GM12878 (cell line): ENCODE data around the gene RAD23B. TPM values are rescaled to one million over a fixed set of nuclear protein-coding genes. Genes with fewer than 3 reads are reported as not detected.

ENCODE experiments used
- ATAC-seq: fragments of 200-7000 bp; cut with Tn5 transposase; 3 replicates; pipeline ENCODE4 v1.9.1; 2020; ENCODE audit warnings: mild to moderate bottlenecking, moderate library complexity
- BruUV-seq: library from RNA; stranded (reverse); fragments of 400-500 nt; replicated peaks from 2 replicates; lab custom pipeline; 2021; lab: Mats Ljungman, UMichigan
- CTCF ChIA-PET: fragments of 300-600 bp; sonication (Branson Sonifier 250); formaldehyde crosslinking; extraction: SDS; loops from one replicate; lab custom pipeline; 2021; ENCODE audit warnings: inconsistent platforms; lab: Yijun Ruan, JAX
- POLR2A ChIA-PET: fragments of 350-600 bp; formaldehyde crosslinking; extraction: SDS; loops from one replicate; lab custom pipeline; 2021; ENCODE audit warnings: inconsistent platforms; lab: Charles Lee
- RAD21 ChIA-PET: fragments of 300-600 bp; sonication (Branson Sonifier 250); formaldehyde crosslinking; loops from one replicate; lab custom pipeline; 2023; ENCODE audit warnings: antibody characterized with exemption; ENCODE audit not compliant: unreplicated experiment; lab: Charles Lee
- SMC1A ChIA-PET: fragments of 300-600 bp; sonication (Branson Sonifier 250); formaldehyde crosslinking; loops from one replicate; lab custom pipeline; 2023; ENCODE audit not compliant: unreplicated experiment, uncharacterized antibody; lab: Charles Lee
- DNase-seq: peaks from one replicate; pipeline ENCODE4 v3.0.0-alpha.2; 2011; ENCODE audit warnings: low read depth, low spot score
- FAIRE-seq: peaks from 3 replicates; lab custom pipeline; 2011; peaks lifted over from hg19 to GRCh38; lab: Jason Lieb, UNC
- H2AFZ ChIP-seq: 2 replicates; pipeline ENCODE4 v1.6.0; 2011; ENCODE audit warnings: low read depth, low read length, control low read depth; ENCODE audit not compliant: control insufficient read depth
- H3K27ac ChIP-seq: 2 replicates; pipeline ENCODE4 v1.5.1; 2011; ENCODE audit warnings: control low read depth; ENCODE audit not compliant: control insufficient read depth, insufficient read depth
- H3K27me3 ChIP-seq, 2 experiments: replicated peaks in 1 of 2; 2 replicates each; pipeline versions ENCODE4 v1.6.0 to v1.6.1; 2011; ENCODE audit warnings: low read length in 1 of 2; ENCODE audit not compliant: control insufficient read depth in 2 of 2, insufficient read depth in 2 of 2
- H3K36me3 ChIP-seq, 2 experiments: 2 replicates each; pipeline ENCODE4 v1.5.1; 2011; ENCODE audit warnings: low read length in 1 of 2; ENCODE audit not compliant: control insufficient read depth in 2 of 2, insufficient read depth in 2 of 2
- H3K4me1 ChIP-seq: 2 replicates; pipeline ENCODE4 v1.6.1; 2011; ENCODE audit warnings: mild to moderate bottlenecking, low read length, moderate library complexity, mixed read lengths; ENCODE audit not compliant: control insufficient read depth, insufficient read depth
- H3K4me2 ChIP-seq: 2 replicates; pipeline ENCODE4 v1.6.0; 2011; ENCODE audit warnings: control low read depth; ENCODE audit not compliant: control insufficient read depth, insufficient read depth
- H3K4me3 ChIP-seq: fragments of 200-600 bp; sonication (generic); 2 replicates; pipeline ENCODE4 v1.5.1; 2016
- H3K79me2 ChIP-seq: 2 replicates; pipeline ENCODE4 v1.6.0; 2011; ENCODE audit warnings: low read length; ENCODE audit not compliant: control insufficient read depth, insufficient read depth
- H3K9ac ChIP-seq: 2 replicates; pipeline ENCODE4 v1.8.0; 2011; ENCODE audit warnings: low read length, control low read depth, mixed read lengths; ENCODE audit not compliant: control insufficient read depth, insufficient read depth
- H3K9me3 ChIP-seq: replicated peaks from 3 replicates; pipeline ENCODE4 v1.5.1; 2011; ENCODE audit warnings: mild to moderate bottlenecking, low read length; ENCODE audit not compliant: control insufficient read depth, insufficient read depth
- H4K20me1 ChIP-seq: 2 replicates; pipeline ENCODE4 v1.6.0; 2011; ENCODE audit not compliant: control insufficient read depth, insufficient read depth
- CHD1 ChIP-seq: IDR thresholded peaks from 2 replicates; pipeline ENCODE4 v1.6.1; 2012; ENCODE audit warnings: low read depth, low read length, improper control_type of control experiment
- ESRRA ChIP-seq: IDR thresholded peaks from 2 replicates; pipeline ENCODE4 v1.6.1; 2012; ENCODE audit warnings: mild to moderate bottlenecking, low read length, improper control_type of control experiment
- MYC ChIP-seq: IDR thresholded peaks from 2 replicates; pipeline ENCODE4 v1.6.1; 2011; ENCODE audit warnings: mild to moderate bottlenecking, low read length, moderate library complexity, inconsistent platforms; ENCODE audit not compliant: insufficient read depth, insufficient replicate concordance, insufficient read length, severe bottlenecking
- NFXL1 ChIP-seq: fragments of 450-650 bp; IDR thresholded peaks from 2 replicates; pipeline ENCODE4 v1.6.1; 2017; ENCODE audit warnings: antibody characterized with exemption, mild to moderate bottlenecking, borderline replicate concordance
- NFYA ChIP-seq: IDR thresholded peaks from 2 replicates; pipeline ENCODE4 v1.6.1; 2011; ENCODE audit warnings: low read depth, mild to moderate bottlenecking, low read length, improper control_type of control experiment, borderline replicate concordance
- POU2F2 ChIP-seq: IDR thresholded peaks from 3 replicates; pipeline ENCODE4 v1.6.1; 2011; ENCODE audit warnings: low read depth, mild to moderate bottlenecking, low read length, borderline replicate concordance
- RFX5 ChIP-seq: IDR thresholded peaks from 2 replicates; pipeline ENCODE4 v1.6.1; 2011; ENCODE audit warnings: low read depth, low read length, improper control_type of control experiment
- RUNX3 ChIP-seq: IDR thresholded peaks from 2 replicates; pipeline ENCODE4 v1.6.1; 2012; ENCODE audit warnings: low read length, inconsistent platforms
- SIN3A ChIP-seq: IDR thresholded peaks from 2 replicates; pipeline ENCODE4 v1.6.1; 2012; ENCODE audit warnings: low read depth, low read length, improper control_type of control experiment
- SMAD5 ChIP-seq: IDR thresholded peaks from 2 replicates; pipeline ENCODE4 v1.6.1; 2016; ENCODE audit warnings: antibody characterized with exemption, low read depth
- ZNF384 ChIP-seq: IDR thresholded peaks from 2 replicates; pipeline ENCODE4 v1.6.1; 2012; ENCODE audit warnings: low read depth, mild to moderate bottlenecking, low read length, improper control_type of control experiment, borderline replicate concordance
- ZZZ3 ChIP-seq: IDR thresholded peaks from 2 replicates; pipeline ENCODE4 v1.6.1; 2011; ENCODE audit warnings: low read depth; ENCODE audit not compliant: control insufficient read depth, insufficient read length
- WGBS: methylation state at CpG from one replicate; pipeline ENCODE4 v1.1.6; 2016; ENCODE audit warnings: low lambda C conversion rate; ENCODE audit not compliant: insufficient replicate concordance, insufficient coverage; ENCODE audit errors: missing lambda C conversion rate; 5-methylcytosine and 5-hydroxymethylcytosine counted together
- in situ Hi-C: fragments of 300-500 bp; cut with MboI; formaldehyde crosslinking; loops from 9 replicates; pipeline ENCODE4 v1.14.3; 2018; ENCODE audit warnings: mixed read lengths
- intact Hi-C: fragments of 100-400 bp; cut with micrococcal nuclease; formaldehyde crosslinking; loops from one replicate; pipeline ENCODE4 v1.14.2; 2022; ENCODE audit not compliant: unreplicated experiment
- polyA plus RNA-seq, 11 experiments: library from polyadenylated mRNA; depleted of rRNA in 4 of 11; unstranded in 6 of 11; stranded (reverse) in 5 of 11; fragments of >200 nt; fragmentation: Nextera tagmentation in 4 of 11; fragmentation: Illumina TruSeq in 1 of 11; extraction: Ambion mirVana in 4 of 11; extraction: Trizol in 1 of 11; gene quantifications; 1 replicate in 1 of 11; 2 replicates in 10 of 11; pipeline versions ENCODE4 v1.2.1 to v1.2.3, GENCODE V29; 2011 to 2016; ENCODE audit warnings: inconsistent platforms in 2 of 11, missing spikeins in 2 of 11, low read depth in 1 of 11
- total RNA-seq, 4 experiments: library from RNA; depleted of rRNA in 3 of 4; stranded (reverse); fragments of >200 nt in 3 of 4; fragmentation: Illumina TruSeq in 1 of 4; extraction: Trizol in 1 of 4; gene quantifications; 2 replicates each; pipeline versions ENCODE4 v1.2.1 to v1.2.3, GENCODE V29; 2013 to 2021
- TF ChIP-seq, protein P1 (sequence below): IDR thresholded peaks from 2 replicates; pipeline ENCODE4 v1.6.1; 2011; ENCODE audit warnings: borderline replicate concordance, low read depth, mild to moderate bottlenecking, moderate library complexity, mixed read lengths, low read length; ENCODE audit not compliant: insufficient read depth; ENCODE audit errors: extremely low read length
- TF ChIP-seq, protein P2 (sequence below): IDR thresholded peaks from 2 replicates; pipeline ENCODE4 v1.6.1; 2011; ENCODE audit warnings: borderline replicate concordance, low read depth, mild to moderate bottlenecking, moderate library complexity, low read length; ENCODE audit not compliant: insufficient read depth, poor library complexity, severe bottlenecking
- TF ChIP-seq, protein P3 (sequence below): fragments of 450-650 bp; IDR thresholded peaks from 2 replicates; pipeline ENCODE4 v1.6.1; 2017; ENCODE audit warnings: mild to moderate bottlenecking, moderate library complexity

The RAD23B gene
- total and polyA plus RNA-seq, 10 of the 15 experiments (the other 5 are each of a cell fraction or from before 2014, with no cell fraction given) = 10.3 to 256 (median 54.6) TPM

DNA sequence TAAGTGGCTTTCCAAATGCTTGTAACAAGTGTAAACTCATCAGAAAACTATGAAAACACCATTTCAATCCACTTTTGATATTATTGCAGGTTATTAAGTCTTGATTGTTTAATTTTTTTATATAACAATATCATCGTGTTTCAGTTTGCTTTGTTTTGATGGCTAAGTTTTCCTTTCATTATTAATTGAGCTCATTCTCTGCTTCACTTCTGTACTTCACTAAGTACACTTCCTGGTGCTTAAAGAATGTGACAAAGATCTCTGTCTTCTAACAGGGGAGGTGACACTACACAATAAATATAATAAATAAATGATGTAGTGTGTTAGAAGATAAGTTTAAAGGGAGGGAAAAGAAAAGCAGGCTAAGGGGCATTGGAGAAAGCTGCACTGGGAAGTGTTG is 13.0 kb upstream of the RAD23B start:
- Histone ChIP-seq H3K79me2 (no peaks in the 10 kb centered on the region), H3K36me3 (no peaks in the 10 kb centered on the region), H3K4me3 (no peak overlapping the region), H3K4me1 (no peaks in the 10 kb centered on the region; the same call in 1 of the 2 replicates), H3K9me3 (no peaks in the 10 kb centered on the region; the same call in 2 of the 3 replicates), H4K20me1 (no peaks in the 10 kb centered on the region), H3K4me2 (no peak overlapping the region), H3K27ac (no peak overlapping the region), H3K9ac (no peak overlapping the region), H2AFZ (peak overlapping the region; percentile 44; the same call in 1 of the 2 replicates), H3K27me3 (no peaks in the 10 kb centered on the region)
- ChIA-PET POLR2A (interaction anchor here (0.7 to 2.8 kb wide), 10 partner anchors 9 to 44 kb away, joined by 3 to 36 read pairs (median 6); partner anchors contain the start of gene RAD23B), RAD21 (interaction anchor here (0.9 to 2.9 kb wide), 17 partner anchors 9 to 290 kb away, joined by 3 to 53 read pairs (median 5); partner anchors contain the start of gene RAD23B), CTCF (interaction anchor here (1.1 to 3.0 kb wide), 8 partner anchors 8 to 133 kb away, joined by 3 to 21 read pairs (median 6); no protein-coding TSS in a partner anchor), SMC1A (interaction anchor here (0.6 to 3.3 kb wide), 21 partner anchors 9 to 810 kb away, joined by 3 to 64 read pairs (median 5); partner anchors contain the start of gene RAD23B)
- DNase-seq (no peak), FAIRE-seq (no peak), ATAC-seq (peak; percentile 35; the same call in 1 of the 3 replicates)
- in situ Hi-C loops (no loop called here), intact Hi-C loops (no loop called here)
- 0% methylated on average over 1 of the region's 1 CpG for WGBS
- no TSS peak for BruUV-seq
- TF ChIP-seq POU2F2 (no peak), RFX5 (no peak), ESRRA (no peak), MYC (no peak), NFXL1 (no peak), SIN3A (no peak), ZNF384 (no peak), ZZZ3 (no peak), CHD1 (no peak), NFYA (no peak), SMAD5 (no peak), RUNX3 (no peak)
- TF ChIP-seq, protein P1, sequence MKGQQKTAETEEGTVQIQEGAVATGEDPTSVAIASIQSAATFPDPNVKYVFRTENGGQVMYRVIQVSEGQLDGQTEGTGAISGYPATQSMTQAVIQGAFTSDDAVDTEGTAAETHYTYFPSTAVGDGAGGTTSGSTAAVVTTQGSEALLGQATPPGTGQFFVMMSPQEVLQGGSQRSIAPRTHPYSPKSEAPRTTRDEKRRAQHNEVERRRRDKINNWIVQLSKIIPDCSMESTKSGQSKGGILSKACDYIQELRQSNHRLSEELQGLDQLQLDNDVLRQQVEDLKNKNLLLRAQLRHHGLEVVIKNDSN = no peak
- TF ChIP-seq, protein P2, sequence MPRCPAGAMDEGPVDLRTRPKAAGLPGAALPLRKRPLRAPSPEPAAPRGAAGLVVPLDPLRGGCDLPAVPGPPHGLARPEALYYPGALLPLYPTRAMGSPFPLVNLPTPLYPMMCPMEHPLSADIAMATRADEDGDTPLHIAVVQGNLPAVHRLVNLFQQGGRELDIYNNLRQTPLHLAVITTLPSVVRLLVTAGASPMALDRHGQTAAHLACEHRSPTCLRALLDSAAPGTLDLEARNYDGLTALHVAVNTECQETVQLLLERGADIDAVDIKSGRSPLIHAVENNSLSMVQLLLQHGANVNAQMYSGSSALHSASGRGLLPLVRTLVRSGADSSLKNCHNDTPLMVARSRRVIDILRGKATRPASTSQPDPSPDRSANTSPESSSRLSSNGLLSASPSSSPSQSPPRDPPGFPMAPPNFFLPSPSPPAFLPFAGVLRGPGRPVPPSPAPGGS = no peak
- TF ChIP-seq, protein P3, sequence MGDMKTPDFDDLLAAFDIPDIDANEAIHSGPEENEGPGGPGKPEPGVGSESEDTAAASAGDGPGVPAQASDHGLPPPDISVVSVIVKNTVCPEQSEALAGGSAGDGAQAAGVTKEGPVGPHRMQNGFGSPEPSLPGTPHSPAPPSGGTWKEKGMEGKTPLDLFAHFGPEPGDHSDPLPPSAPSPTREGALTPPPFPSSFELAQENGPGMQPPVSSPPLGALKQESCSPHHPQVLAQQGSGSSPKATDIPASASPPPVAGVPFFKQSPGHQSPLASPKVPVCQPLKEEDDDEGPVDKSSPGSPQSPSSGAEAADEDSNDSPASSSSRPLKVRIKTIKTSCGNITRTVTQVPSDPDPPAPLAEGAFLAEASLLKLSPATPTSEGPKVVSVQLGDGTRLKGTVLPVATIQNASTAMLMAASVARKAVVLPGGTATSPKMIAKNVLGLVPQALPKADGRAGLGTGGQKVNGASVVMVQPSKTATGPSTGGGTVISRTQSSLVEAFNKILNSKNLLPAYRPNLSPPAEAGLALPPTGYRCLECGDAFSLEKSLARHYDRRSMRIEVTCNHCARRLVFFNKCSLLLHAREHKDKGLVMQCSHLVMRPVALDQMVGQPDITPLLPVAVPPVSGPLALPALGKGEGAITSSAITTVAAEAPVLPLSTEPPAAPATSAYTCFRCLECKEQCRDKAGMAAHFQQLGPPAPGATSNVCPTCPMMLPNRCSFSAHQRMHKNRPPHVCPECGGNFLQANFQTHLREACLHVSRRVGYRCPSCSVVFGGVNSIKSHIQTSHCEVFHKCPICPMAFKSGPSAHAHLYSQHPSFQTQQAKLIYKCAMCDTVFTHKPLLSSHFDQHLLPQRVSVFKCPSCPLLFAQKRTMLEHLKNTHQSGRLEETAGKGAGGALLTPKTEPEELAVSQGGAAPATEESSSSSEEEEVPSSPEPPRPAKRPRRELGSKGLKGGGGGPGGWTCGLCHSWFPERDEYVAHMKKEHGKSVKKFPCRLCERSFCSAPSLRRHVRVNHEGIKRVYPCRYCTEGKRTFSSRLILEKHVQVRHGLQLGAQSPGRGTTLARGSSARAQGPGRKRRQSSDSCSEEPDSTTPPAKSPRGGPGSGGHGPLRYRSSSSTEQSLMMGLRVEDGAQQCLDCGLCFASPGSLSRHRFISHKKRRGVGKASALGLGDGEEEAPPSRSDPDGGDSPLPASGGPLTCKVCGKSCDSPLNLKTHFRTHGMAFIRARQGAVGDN = no peak
